Urothelium cell line (cell line): ENCODE measurements around the gene GPR158.

Experiments
- DNase-seq: peaks from one replicate; pipeline ENCODE4 v3.0.0; 2011; ENCODE audit warnings: low spot score, mixed read lengths
- FAIRE-seq: peaks from 2 replicates; lab custom pipeline; 2011; peaks lifted over from hg19 to GRCh38; lab: Jason Lieb, UNC

GPR158 gene

GRCh38 chr10:25390733-25391132 lies 215.9 kb downstream of the GPR158 start:
- DNase-seq = no peak
- no peak for FAIRE-seq

GRCh38 chr10:25392132-25392531 lies 217.3 kb downstream of the GPR158 start:
- FAIRE-seq (no peak), DNase-seq (no peak)

- no peak for DNase-seq
- no peak for FAIRE-seq
Observed at GRCh38 chr10:25393621-25394020, 218.8 kb downstream of the GPR158 start.

- DNase-seq = no peak
- no peak for FAIRE-seq
Observed at GRCh38 chr10:25398680-25399079, 223.9 kb downstream of the GPR158 start.

GRCh38 chr10:25405871-25406270 lies 231.1 kb downstream of the GPR158 start:
- FAIRE-seq (no peak), DNase-seq (peak; percentile 6)

GRCh38 chr10:25417611-25418010 lies 242.8 kb downstream of the GPR158 start:
- DNase-seq (no peak), FAIRE-seq (no peak)

GRCh38 chr10:25425776-25426175 lies 251.0 kb downstream of the GPR158 start:
- FAIRE-seq = no peak

GRCh38 chr10:25436431-25436830 lies 261.6 kb downstream of the GPR158 start:
- FAIRE-seq (no peak), DNase-seq (no peak)

More at GRCh38 chr10:25425776-25426175, 251.0 kb downstream of the GPR158 start:
- DNase-seq = no peak

- DNase-seq = no peak
- no peak for FAIRE-seq
Observed at GRCh38 chr10:25441270-25441669, 266.5 kb downstream of the GPR158 start.

- no peak for DNase-seq
- peak; percentile 78 for FAIRE-seq
Observed at GRCh38 chr10:25444266-25444665, 269.5 kb downstream of the GPR158 start.

- DNase-seq (no peak), FAIRE-seq (no peak)
Observed at GRCh38 chr10:25451401-25451800, 276.6 kb downstream of the GPR158 start.

GRCh38 chr10:25453619-25454018 lies 278.8 kb downstream of the GPR158 start:
- FAIRE-seq (no peak), DNase-seq (no peak)

GRCh38 chr10:25455980-25456567 lies 281.3 kb downstream of the GPR158 start:
- FAIRE-seq = no peak
- DNase-seq = no peak

GRCh38 chr10:25457552-25457951 lies 282.8 kb downstream of the GPR158 start:
- DNase-seq = no peak

GRCh38 chr10:25465582-25466372 lies 291.0 kb downstream of the GPR158 start:
- FAIRE-seq = no peak

More at GRCh38 chr10:25457552-25457951, 282.8 kb downstream of the GPR158 start:
- no peak for FAIRE-seq

GRCh38 chr10:25467881-25468280 lies 293.1 kb downstream of the GPR158 start:
- no peak for DNase-seq
- no peak for FAIRE-seq

More at GRCh38 chr10:25465582-25466372, 291.0 kb downstream of the GPR158 start:
- peak; percentile 38 for DNase-seq

- no peak for DNase-seq
- FAIRE-seq = no peak
Observed at GRCh38 chr10:25481467-25481866, 306.7 kb downstream of the GPR158 start.

- FAIRE-seq = no peak
- no peak for DNase-seq
Observed at GRCh38 chr10:25483999-25484398, 309.2 kb downstream of the GPR158 start.

GRCh38 chr10:25487266-25487665 lies 312.5 kb downstream of the GPR158 start:
- FAIRE-seq (no peak), DNase-seq (no peak)

GRCh38 chr10:25492040-25492439 lies 317.2 kb downstream of the GPR158 start:
- no peak for DNase-seq
- no peak for FAIRE-seq

GRCh38 chr10:25492680-25493079 lies 317.9 kb downstream of the GPR158 start:
- FAIRE-seq = no peak
- no peak for DNase-seq
